ENCODE measurements around the gene OSTM1. TPM values are rescaled to one million over a fixed set of nuclear protein-coding genes. Genes with fewer than 3 reads are reported as not detected.

OSTM1 gene
- polyA plus RNA-seq, 3 donors: 13.4 to 60.1 (median 49.7) TPM

DNA sequence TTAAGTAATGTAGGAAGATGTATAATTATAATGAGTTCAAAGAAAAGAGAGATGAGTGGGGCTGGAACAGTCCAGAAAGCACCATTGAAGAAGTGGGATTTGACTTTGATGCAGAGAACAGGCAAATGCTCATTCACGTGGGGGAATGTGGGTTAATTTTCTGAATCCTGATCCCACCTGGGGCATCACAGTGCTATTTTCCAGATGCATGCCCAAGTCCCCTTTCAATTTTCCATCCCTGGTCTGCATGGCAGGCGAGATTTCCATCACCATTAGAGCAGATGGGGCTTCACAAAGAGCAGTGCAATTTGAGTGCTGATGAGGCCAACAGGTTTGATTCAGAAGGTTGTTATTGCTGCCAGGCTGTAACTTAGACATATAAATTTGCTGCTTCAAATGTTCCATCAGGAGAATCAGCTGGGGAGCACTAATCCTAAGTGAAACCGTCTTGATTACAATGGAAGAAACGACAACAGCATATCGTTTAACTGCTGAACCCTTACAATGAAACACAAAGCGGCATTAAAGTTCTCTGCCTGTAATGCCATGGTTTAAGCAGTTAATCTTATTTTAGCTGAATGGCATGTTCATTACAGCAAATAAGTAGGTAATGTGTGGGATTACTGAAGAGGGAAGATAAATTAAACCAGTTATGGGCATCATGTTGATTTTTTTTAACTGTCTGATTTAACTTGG lies 45.2 kb downstream of the OSTM1 start:
- H3K9me3 Mint-ChIP-seq: no peaks in the 10 kb centered on the region
- intact Hi-C loops (cut with micrococcal nuclease): no loop called here
- H2AFZ ChIP-seq (ENCODE audit: insufficient read depth, low read depth, low read length, poor library complexity, severe bottlenecking): no peak overlapping the region
- no peaks in the 10 kb centered on the region for H3K4me1 ChIP-seq (ENCODE audit: control insufficient read depth in 1 of 2, insufficient read depth in 2 of 2, low read length in 2 of 2)
- peaks cover 0 to 2% (median 0%) of the 10 kb centered on the region in 3 donors for H3K27me3 Mint-ChIP-seq (ENCODE audit: low read depth in 3 of 3)
- no peak overlapping the region for H3K4me3 ChIP-seq (replicated peaks in 1 of 3; ENCODE audit: low read depth in 2 of 3, low read length in 3 of 3)
- H3K36me3 ChIP-seq (replicated peaks in 1 of 2; ENCODE audit: control insufficient read depth in 1 of 2, insufficient read depth in 2 of 2, low read length in 2 of 2): peaks cover 0 to 22% of the 10 kb centered on the region in 2 donors
- peaks cover 11 to 24% of the 10 kb centered on the region in 2 donors for H3K36me3 Mint-ChIP-seq
- WGBS (ENCODE audit: insufficient coverage): 100% methylated on average over 5 of the region's 6 CpGs
- no peak for DNase-seq
- H3K79me2 ChIP-seq (ENCODE audit: insufficient read depth, low read length): no peaks in the 10 kb centered on the region
- no peaks in the 10 kb centered on the region for H3K27me3 ChIP-seq (ENCODE audit: control insufficient read depth in 2 of 2, insufficient read depth in 2 of 2, low read length in 2 of 2)
- H3K9me3 ChIP-seq (replicated peaks in 1 of 2; ENCODE audit: control insufficient read depth in 1 of 2, insufficient read depth in 1 of 2, low read length in 2 of 2): no peaks in the 10 kb centered on the region
- H3K27ac ChIP-seq (ENCODE audit: low read depth in 1 of 2, low read length in 2 of 2): no peak overlapping the region
- no peak overlapping the region for H3K9ac ChIP-seq (ENCODE audit: insufficient read depth, low read length, poor library complexity, severe bottlenecking)
- no peaks in the 10 kb centered on the region for H4K20me1 ChIP-seq (ENCODE audit: insufficient read depth, low read length)
- H3K4me1 Mint-ChIP-seq: no peaks in the 10 kb centered on the region
- H3K4me2 ChIP-seq (replicated peaks; ENCODE audit: extremely low read depth, low read length, poor library complexity, severe bottlenecking): no peak overlapping the region
- H3K4me3 Mint-ChIP-seq: no peak overlapping the region
- peak overlapping the region in 1 of 7 donors; percentile 11 for H3K27ac Mint-ChIP-seq
- TF ChIP-seq, protein P1, sequence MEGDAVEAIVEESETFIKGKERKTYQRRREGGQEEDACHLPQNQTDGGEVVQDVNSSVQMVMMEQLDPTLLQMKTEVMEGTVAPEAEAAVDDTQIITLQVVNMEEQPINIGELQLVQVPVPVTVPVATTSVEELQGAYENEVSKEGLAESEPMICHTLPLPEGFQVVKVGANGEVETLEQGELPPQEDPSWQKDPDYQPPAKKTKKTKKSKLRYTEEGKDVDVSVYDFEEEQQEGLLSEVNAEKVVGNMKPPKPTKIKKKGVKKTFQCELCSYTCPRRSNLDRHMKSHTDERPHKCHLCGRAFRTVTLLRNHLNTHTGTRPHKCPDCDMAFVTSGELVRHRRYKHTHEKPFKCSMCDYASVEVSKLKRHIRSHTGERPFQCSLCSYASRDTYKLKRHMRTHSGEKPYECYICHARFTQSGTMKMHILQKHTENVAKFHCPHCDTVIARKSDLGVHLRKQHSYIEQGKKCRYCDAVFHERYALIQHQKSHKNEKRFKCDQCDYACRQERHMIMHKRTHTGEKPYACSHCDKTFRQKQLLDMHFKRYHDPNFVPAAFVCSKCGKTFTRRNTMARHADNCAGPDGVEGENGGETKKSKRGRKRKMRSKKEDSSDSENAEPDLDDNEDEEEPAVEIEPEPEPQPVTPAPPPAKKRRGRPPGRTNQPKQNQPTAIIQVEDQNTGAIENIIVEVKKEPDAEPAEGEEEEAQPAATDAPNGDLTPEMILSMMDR (IDR thresholded peaks at IDR 0.05): no peak

DNA sequence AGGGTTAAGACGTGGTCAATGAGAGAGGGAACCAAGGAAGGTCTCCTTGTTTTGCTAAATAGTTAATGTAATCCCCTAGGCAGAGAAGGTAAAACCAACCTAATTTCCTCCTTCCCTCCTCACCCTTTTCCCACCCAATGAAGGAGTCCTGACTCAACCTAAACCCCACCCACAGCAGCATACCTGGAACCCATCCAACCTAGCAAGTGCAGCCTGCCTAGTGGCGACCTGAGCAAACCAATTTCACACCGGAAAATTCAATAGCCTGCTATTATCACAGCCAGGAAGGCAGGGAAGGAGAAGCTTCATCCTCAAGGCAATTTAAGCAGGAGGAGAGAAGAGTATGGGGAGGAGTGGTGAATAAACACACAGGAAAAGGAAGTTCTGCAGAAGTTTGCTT lies 46.9 kb downstream of the OSTM1 start:
- H3K27ac ChIP-seq (ENCODE audit: low read depth in 1 of 2, low read length in 2 of 2): no peak overlapping the region
- no peak for DNase-seq
- H2AFZ ChIP-seq (ENCODE audit: insufficient read depth, low read depth, low read length, poor library complexity, severe bottlenecking): no peak overlapping the region
- H3K9ac ChIP-seq (ENCODE audit: insufficient read depth, low read length, poor library complexity, severe bottlenecking): no peak overlapping the region
- H3K4me3 ChIP-seq (replicated peaks in 1 of 3; ENCODE audit: low read depth in 2 of 3, low read length in 3 of 3): no peak overlapping the region
- intact Hi-C loops (cut with micrococcal nuclease): no loop called here
- no peaks in the 10 kb centered on the region for H3K4me1 ChIP-seq (ENCODE audit: control insufficient read depth in 1 of 2, insufficient read depth in 2 of 2, low read length in 2 of 2)
- TF ChIP-seq, protein P1 (IDR thresholded peaks at IDR 0.05): no peak
- peaks cover 2 to 13% of the 10 kb centered on the region in 2 donors for H3K36me3 Mint-ChIP-seq
- H3K9me3 ChIP-seq (replicated peaks in 1 of 2; ENCODE audit: control insufficient read depth in 1 of 2, insufficient read depth in 1 of 2, low read length in 2 of 2): no peaks in the 10 kb centered on the region
- no CpG with 5 or more reads among the region's 3 CpGs for WGBS (ENCODE audit: insufficient coverage)
- no peaks in the 10 kb centered on the region for H3K27me3 ChIP-seq (ENCODE audit: control insufficient read depth in 2 of 2, insufficient read depth in 2 of 2, low read length in 2 of 2)
- no peak overlapping the region for H3K4me3 Mint-ChIP-seq
- H3K79me2 ChIP-seq (ENCODE audit: insufficient read depth, low read length): no peaks in the 10 kb centered on the region
- no peaks in the 10 kb centered on the region for H3K9me3 Mint-ChIP-seq
- no peak overlapping the region for H3K4me2 ChIP-seq (replicated peaks; ENCODE audit: extremely low read depth, low read length, poor library complexity, severe bottlenecking)
- no peak overlapping the region for H3K27ac Mint-ChIP-seq
- peaks cover 0 to 22% of the 10 kb centered on the region in 2 donors for H3K36me3 ChIP-seq (replicated peaks in 1 of 2; ENCODE audit: control insufficient read depth in 1 of 2, insufficient read depth in 2 of 2, low read length in 2 of 2)
- no peaks in the 10 kb centered on the region for H4K20me1 ChIP-seq (ENCODE audit: insufficient read depth, low read length)
- peaks cover 0 to 2% (median 0%) of the 10 kb centered on the region in 3 donors for H3K27me3 Mint-ChIP-seq (ENCODE audit: low read depth in 3 of 3)
- H3K4me1 Mint-ChIP-seq: no peaks in the 10 kb centered on the region
